HEK293T (cell line): ENCODE data around the gene AKR7A3.

Source experiments
- BHLHE40 ChIP-seq: fragments of 450-650 bp; IDR thresholded peaks from 2 replicates; pipeline ENCODE4 v1.6.1; 2016; ENCODE audit warnings: mild to moderate bottlenecking, moderate library complexity, borderline replicate concordance
- HDGF ChIP-seq: fragments of 450-650 bp; IDR thresholded peaks from 2 replicates; pipeline ENCODE4 v1.6.1; 2017; ENCODE audit warnings: antibody characterized with exemption, borderline replicate concordance

DNA sequence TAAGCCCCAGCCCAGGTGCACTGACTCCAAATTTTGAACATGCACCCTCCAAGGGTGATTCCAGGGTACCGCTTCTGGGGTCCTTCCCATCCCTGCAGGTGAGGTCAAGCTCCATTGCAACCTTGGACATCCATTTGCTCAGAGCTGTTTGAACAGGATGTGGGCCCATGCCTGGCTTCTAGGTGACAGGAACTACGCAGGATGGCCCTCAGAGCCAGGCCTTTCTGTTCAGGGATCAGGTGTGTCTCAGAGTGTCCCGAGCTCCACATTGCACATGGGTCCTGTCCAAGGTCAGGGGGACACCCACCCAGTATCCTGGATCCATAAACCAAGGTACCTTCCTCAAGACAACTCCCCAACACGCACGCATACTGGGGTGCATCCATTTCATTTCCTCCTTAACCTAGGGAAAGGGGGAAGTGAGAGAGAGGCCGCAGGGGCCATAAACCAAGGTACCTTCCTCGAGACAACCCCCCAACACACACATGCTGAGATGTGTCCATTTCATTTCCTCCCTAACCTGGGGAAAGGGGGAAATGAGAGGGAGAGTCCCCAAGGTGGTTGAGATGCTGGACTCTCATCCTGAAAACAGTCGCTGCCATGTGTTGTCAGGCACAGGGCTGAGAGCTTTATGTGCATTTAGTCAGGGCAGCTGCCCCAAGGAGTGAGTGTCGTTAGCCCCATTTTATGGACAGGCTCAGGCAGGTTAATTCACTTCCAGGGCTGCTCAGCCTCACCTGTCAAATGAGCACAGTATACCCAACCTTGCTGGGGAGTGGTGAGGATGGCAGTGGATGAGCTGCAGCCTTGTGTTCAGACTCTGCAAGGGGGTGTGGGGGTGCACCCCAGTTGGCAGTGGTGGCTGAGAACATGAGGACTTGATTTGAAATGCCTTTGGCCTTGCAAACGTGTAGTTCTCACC is 25.7 kb upstream of the AKR7A3 start:
- no peak for TF ChIP-seq BHLHE40
- TF ChIP-seq HDGF, result no peak
